Breast epithelium (tissue), 3 donors: ENCODE measurements around the gene GHR.

Source experiments
- CTCF ChIP-seq, 3 donors: fragments of 450-650 bp; IDR thresholded peaks; one replicate each; pipeline ENCODE4 v1.5.1; 2016 to 2017; ENCODE audit warnings: antibody characterized with exemption in 3 of 3, mild to moderate bottlenecking in 3 of 3, moderate library complexity in 3 of 3
- POLR2A ChIP-seq: fragments of 450-650 bp; IDR thresholded peaks from one replicate; pipeline ENCODE4 v1.6.1; 2016; ENCODE audit warnings: antibody characterized with exemption, mild to moderate bottlenecking, moderate library complexity
- POLR2AphosphoS5 ChIP-seq, 3 donors: sonication (generic); formaldehyde crosslinking; IDR thresholded peaks; one replicate each; pipeline ENCODE4 v1.6.1; 2017; ENCODE audit warnings: antibody characterized with exemption in 3 of 3

- no peak for TF ChIP-seq POLR2A
- no peak for TF ChIP-seq CTCF (IDR thresholded peaks at IDR 0.05)
- TF ChIP-seq POLR2AphosphoS5 (IDR thresholded peaks at IDR 0.05), result no peak
These were observed 232.9 kb downstream of the GHR start for GRCh38 chr5:42655982-42656650.
